Activated T-cell treated with anti-CD3 and anti-CD28 coated beads, Interleukin-2, amount 50 U/mL, for 4 hours (primary cell): ENCODE results near the gene HSPA2. TPM values are rescaled to one million over a fixed set of nuclear protein-coding genes. Genes with fewer than 3 reads are reported as not detected.

ENCODE experiments used
- ATAC-seq, 2 donors: fragments of 200-7000 bp; cut with Tn5 transposase; one replicate each; pipeline ENCODE4 v1.10.0; 2021
- DNase-seq: peaks from one replicate; pipeline ENCODE4 v3.0.0-alpha.2; 2020
- H3K27me3 Mint-ChIP-seq: one replicate; pipeline ENCODE4 v1.8.0; 2021; ENCODE audit warnings: low read depth, mixed read lengths
- H3K36me3 Mint-ChIP-seq: one replicate; pipeline ENCODE4 v1.8.0; 2022; ENCODE audit warnings: mixed read lengths; ENCODE audit not compliant: insufficient read depth
- H3K4me1 Mint-ChIP-seq: one replicate; pipeline ENCODE4 v1.8.0; 2021; ENCODE audit warnings: low read depth, mixed read lengths
- H3K4me3 Mint-ChIP-seq: one replicate; pipeline ENCODE4 v1.8.0; 2021; ENCODE audit warnings: mild to moderate bottlenecking, moderate library complexity, mixed read lengths
- H3K9me3 Mint-ChIP-seq: one replicate; pipeline ENCODE4 v1.8.0; 2021; ENCODE audit warnings: mixed read lengths
- total RNA-seq, 3 donors: library from RNA; stranded (reverse); gene quantifications; one replicate each; pipeline ENCODE4 v1.2.1, GENCODE V29; 2021

HSPA2 gene
- 1 to 10 TPM; 1.4 to 1.8 (median 1.4) TPM for total RNA-seq

- no peaks in the 10 kb centered on the region for H3K9me3 Mint-ChIP-seq
- peak; percentile 95 for ATAC-seq
- DNase-seq = peak; percentile 91
- peaks cover 11% of the 10 kb centered on the region for H3K27me3 Mint-ChIP-seq
- H3K36me3 Mint-ChIP-seq = no peaks in the 10 kb centered on the region
- peak within 1 kb of the TSS; percentile 96 for H3K4me3 Mint-ChIP-seq
- peaks cover 31% of the 10 kb centered on the region for H3K4me1 Mint-ChIP-seq
These were observed at the start of gene HSPA2 for GRCh38 chr14:64540208-64541202. HSPA2 (plus strand) TSS chr14:64540741; CDS start chr14:64540850, 109 bp downstream.

GRCh38 chr14:64491637-64492036, 48.9 kb upstream of the HSPA2 start:
- DNase-seq = no peak
- peaks cover 49% of the 10 kb centered on the region for H3K4me1 Mint-ChIP-seq
- no peak overlapping the region for H3K4me3 Mint-ChIP-seq
- ATAC-seq = no peak
- H3K9me3 Mint-ChIP-seq = no peaks in the 10 kb centered on the region
- no peaks in the 10 kb centered on the region for H3K27me3 Mint-ChIP-seq
- H3K36me3 Mint-ChIP-seq = peaks cover 42% of the 10 kb centered on the region

GRCh38 chr14:64493455-64493854, 47.1 kb upstream of the HSPA2 start:
- H3K4me3 Mint-ChIP-seq = no peak overlapping the region
- H3K4me1 Mint-ChIP-seq = peaks cover 58% of the 10 kb centered on the region
- ATAC-seq (no peak), DNase-seq (no peak)
- no peaks in the 10 kb centered on the region for H3K27me3 Mint-ChIP-seq
- H3K36me3 Mint-ChIP-seq = peaks cover 33% of the 10 kb centered on the region
- H3K9me3 Mint-ChIP-seq = no peaks in the 10 kb centered on the region

DNA sequence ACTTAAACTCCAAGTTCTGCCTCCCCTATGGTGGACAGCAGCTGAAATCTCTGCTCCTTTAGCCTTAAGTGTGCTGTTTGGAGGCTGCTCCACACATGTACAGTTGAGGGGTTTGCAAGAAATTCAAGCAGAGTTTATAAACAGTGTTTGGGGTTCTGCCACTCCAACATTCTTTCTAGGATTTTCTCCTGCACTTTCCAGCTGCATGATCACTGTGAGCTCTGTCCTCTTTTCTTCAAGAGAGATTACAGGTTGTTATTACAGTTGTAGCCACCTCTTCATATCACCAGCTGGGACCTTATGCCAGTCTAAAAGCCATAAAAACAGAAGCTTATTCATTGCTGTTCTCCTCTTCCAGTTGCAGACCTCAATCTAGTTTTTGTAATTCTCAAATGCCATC, 45.3 kb upstream of the HSPA2 start:
- Mint-ChIP-seq H3K9me3 (no peaks in the 10 kb centered on the region), H3K36me3 (peaks cover 37% of the 10 kb centered on the region), H3K4me3 (no peak overlapping the region), H3K4me1 (peaks cover 72% of the 10 kb centered on the region), H3K27me3 (no peaks in the 10 kb centered on the region)
- DNase-seq (no peak), ATAC-seq (no peak)

GRCh38 chr14:64496764-64497163, 43.8 kb upstream of the HSPA2 start:
- H3K36me3 Mint-ChIP-seq = peaks cover 26% of the 10 kb centered on the region
- H3K27me3 Mint-ChIP-seq = no peaks in the 10 kb centered on the region
- peaks cover 76% of the 10 kb centered on the region for H3K4me1 Mint-ChIP-seq
- no peak overlapping the region for H3K4me3 Mint-ChIP-seq
- DNase-seq (no peak), ATAC-seq (no peak)
- no peaks in the 10 kb centered on the region for H3K9me3 Mint-ChIP-seq

DNA sequence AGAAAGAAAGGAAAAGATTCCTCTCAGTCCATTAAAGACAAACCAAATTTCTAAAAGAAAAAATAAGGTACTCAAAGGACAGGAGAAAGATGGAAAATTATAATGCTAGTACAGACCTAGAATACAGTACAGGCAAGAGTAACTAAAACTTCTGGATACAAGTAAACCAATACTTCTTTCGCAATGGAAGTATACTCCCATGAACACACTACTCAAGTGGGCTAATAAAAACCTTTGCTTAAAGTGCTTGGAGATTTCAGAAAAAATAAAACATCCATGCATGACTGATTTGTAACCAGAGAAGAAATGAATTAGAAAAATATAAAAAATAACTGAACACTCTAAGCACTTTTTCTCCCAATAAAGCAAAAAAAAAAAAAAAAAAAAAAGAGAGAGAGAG, 40.5 kb upstream of the HSPA2 start:
- ATAC-seq (no peak), DNase-seq (no peak)
- Mint-ChIP-seq H3K4me3 (peak overlapping the region; percentile 99), H3K9me3 (no peaks in the 10 kb centered on the region), H3K36me3 (peaks cover 13% of the 10 kb centered on the region), H3K4me1 (peaks cover 62% of the 10 kb centered on the region), H3K27me3 (no peaks in the 10 kb centered on the region)

GRCh38 chr14:64501411-64502171, 39.0 kb upstream of the HSPA2 start:
- no peak for DNase-seq
- H3K9me3 Mint-ChIP-seq = no peaks in the 10 kb centered on the region
- H3K4me3 Mint-ChIP-seq = peak overlapping the region; percentile 99
- H3K27me3 Mint-ChIP-seq = no peaks in the 10 kb centered on the region
- ATAC-seq = no peak
- peaks cover 10% of the 10 kb centered on the region for H3K36me3 Mint-ChIP-seq
- peaks cover 62% of the 10 kb centered on the region for H3K4me1 Mint-ChIP-seq

DNA sequence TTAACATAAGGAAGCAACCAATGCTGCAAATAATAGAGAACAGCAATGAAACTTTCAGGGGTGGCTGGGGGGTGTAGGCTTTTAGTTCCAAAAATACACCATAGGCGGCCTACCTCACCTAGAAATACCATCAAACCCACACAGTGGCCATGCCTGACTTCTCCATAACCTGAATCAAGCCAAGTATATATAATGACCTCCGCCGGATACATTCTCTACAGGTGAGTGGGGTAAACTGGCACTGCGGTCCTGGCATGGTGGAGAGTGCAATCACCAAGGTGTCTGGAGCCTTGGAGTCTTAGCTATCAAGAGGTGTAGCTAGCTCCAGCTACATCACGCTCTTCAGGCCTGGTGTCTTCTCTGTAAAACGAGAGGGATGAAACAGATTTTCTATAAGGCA, 38.1 kb upstream of the HSPA2 start:
- ATAC-seq = no peak

GRCh38 chr14:64502887-64503433, 37.6 kb upstream of the HSPA2 start:
- Mint-ChIP-seq H3K4me1 (peaks cover 64% of the 10 kb centered on the region), H3K9me3 (no peaks in the 10 kb centered on the region)

More for the DNA sequence above, 38.1 kb upstream of the HSPA2 start:
- Mint-ChIP-seq H3K27me3 (no peaks in the 10 kb centered on the region), H3K36me3 (peaks cover 10% of the 10 kb centered on the region), H3K4me3 (peak overlapping the region; percentile 99), H3K9me3 (no peaks in the 10 kb centered on the region), H3K4me1 (peaks cover 64% of the 10 kb centered on the region)
- no peak for DNase-seq

DNA sequence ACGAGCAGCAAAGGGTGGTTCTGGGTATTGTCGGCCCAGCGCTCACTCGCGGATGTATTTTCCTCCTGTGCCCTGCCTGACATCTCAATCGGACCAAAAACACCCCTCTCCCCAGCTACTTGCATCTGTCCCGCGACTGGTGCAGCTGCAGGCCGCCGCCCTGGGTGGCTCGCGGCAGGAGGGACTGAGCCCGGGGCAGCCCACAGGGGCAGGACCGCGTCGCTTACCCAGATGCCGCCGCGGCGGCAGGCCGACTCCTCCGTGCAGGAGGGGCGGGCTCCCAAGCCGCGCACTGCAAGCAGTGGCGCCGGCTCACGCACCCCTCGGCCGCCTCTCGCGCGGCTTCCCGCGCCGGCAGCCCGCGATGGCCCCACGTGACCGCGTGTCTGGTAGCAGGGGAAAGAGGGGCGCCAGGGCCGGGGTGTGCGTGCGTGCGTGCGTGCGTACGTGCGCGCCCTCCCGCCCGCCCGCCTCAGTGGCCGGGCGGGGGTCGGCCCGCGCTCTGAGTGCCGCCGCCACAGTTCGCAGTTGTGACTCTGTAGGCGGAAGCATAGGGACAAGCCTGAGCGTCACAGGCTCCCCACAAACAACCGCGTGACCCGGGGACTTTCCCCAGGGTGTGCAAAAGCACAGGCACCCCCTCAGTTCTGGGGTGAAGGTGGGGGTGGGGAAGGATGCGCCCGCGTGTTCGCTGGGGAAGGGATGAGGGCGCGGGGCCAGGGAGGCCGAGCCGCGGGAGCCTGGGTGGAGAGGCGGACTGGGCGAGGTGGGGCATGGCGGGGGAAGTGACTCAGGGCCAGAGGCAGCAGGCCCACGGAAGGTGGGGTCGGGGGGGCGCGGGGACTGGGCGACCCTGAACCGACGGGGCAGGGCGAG, 36.9 kb upstream of the HSPA2 start, which contains the start of gene ZBTB25:
ZBTB25 (minus strand) TSS at position 405 of the 876 bp plus-strand sequence. CDS start 13,305 bp downstream, outside the sequence.
- DNase-seq = peak; percentile 93

More at GRCh38 chr14:64502887-64503433, 37.6 kb upstream of the HSPA2 start:
- Mint-ChIP-seq H3K27me3 (no peaks in the 10 kb centered on the region), H3K36me3 (peaks cover 7% of the 10 kb centered on the region), H3K4me3 (peak overlapping the region; percentile 99)
- ATAC-seq = no peak
- DNase-seq = peak; percentile 24

DNA sequence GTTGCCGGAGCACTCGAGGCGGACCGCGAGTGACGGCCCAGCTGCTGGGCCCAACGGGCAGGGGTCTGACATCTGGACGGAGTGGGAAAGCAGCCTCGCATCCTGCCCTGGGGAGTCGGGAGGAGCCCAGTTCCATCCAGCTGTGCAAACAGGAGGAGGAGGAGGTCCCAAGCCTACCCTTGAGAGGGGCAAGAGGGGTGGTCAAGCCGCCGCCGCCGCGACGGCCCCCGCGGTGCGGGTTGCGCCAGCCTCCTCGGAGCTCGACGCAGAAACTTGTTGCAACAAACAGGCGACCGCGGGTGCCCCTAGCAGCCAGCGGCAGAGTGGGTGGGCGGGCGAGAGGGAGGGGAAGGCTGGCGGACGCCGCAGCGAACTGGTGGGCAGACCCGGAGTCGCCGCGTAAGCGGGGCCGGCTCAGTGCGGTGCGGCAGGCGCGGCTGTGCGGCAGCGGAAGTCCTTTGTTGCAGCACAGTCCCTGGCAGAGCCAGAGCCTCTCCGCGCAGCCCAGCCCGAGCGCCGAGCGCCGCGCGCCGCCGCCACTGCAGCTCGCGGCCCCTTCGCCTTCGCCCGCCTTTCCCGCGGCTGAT, 36.1 kb upstream of the HSPA2 start, which contains the start of gene ZBTB1:
ZBTB1 (plus strand) TSS at position 461 of the 587 bp plus-strand sequence. CDS start 16,735 bp downstream, outside the sequence.
- Mint-ChIP-seq H3K36me3 (peaks cover 3% of the 10 kb centered on the region), H3K27me3 (no peaks in the 10 kb centered on the region), H3K9me3 (no peaks in the 10 kb centered on the region), H3K4me3 (peak within 1 kb of the TSS; percentile 99), H3K4me1 (peaks cover 71% of the 10 kb centered on the region)
- ATAC-seq = peak; percentile 56 to 61
- peak; percentile 79 for DNase-seq

More for the DNA sequence above, 36.9 kb upstream of the HSPA2 start, which contains the start of gene ZBTB25:
- H3K27me3 Mint-ChIP-seq = no peaks in the 10 kb centered on the region
- peaks cover 5% of the 10 kb centered on the region for H3K36me3 Mint-ChIP-seq
- no peaks in the 10 kb centered on the region for H3K9me3 Mint-ChIP-seq
- H3K4me1 Mint-ChIP-seq = peaks cover 69% of the 10 kb centered on the region
- peak; percentile 64 to 69 for ATAC-seq
- peak within 1 kb of the TSS; percentile 99 for H3K4me3 Mint-ChIP-seq

- ATAC-seq (peak; percentile 32 to 33), DNase-seq (peak; percentile 79)
- Mint-ChIP-seq H3K36me3 (no peaks in the 10 kb centered on the region), H3K9me3 (no peaks in the 10 kb centered on the region), H3K27me3 (no peaks in the 10 kb centered on the region), H3K4me3 (peak overlapping the region; percentile 88), H3K4me1 (peaks cover 71% of the 10 kb centered on the region)
These were observed 35.4 kb upstream of the HSPA2 start for GRCh38 chr14:64504897-64505794.
